GM23248 (cell line): ENCODE results near the gene KRT26.

ENCODE experiments used
- EZH2 ChIP-seq: fragments of 200-600 bp; sonication (generic); IDR thresholded peaks from 2 replicates; pipeline ENCODE4 v1.6.1; 2018; ENCODE audit warnings: antibody characterized with exemption, mild to moderate bottlenecking; ENCODE audit not compliant: insufficient read depth, poor library complexity, severe bottlenecking
- EZH2phosphoT487 ChIP-seq: fragments of 200-600 bp; sonication (generic); IDR thresholded peaks from 2 replicates; pipeline ENCODE4 v1.6.1; 2018; ENCODE audit warnings: antibody characterized with exemption, moderate library complexity, mild to moderate bottlenecking, low read depth; ENCODE audit not compliant: insufficient read depth

- TF ChIP-seq EZH2 (no peak), EZH2phosphoT487 (no peak)
Measured at GRCh38 chr17:40821536-40821935, 49.5 kb upstream of the KRT26 start.
